AG08396 (cell line): Measurements from ENCODE around the gene NEURL1.
"Not testable (repeated sequence)": the region's sequence is repeated elsewhere in the genome, so short reads cannot be mapped to it uniquely, and the experiment has no call there.

Source experiments
- DNase-seq: peaks from one replicate; pipeline ENCODE4 v3.0.0; 2012; ENCODE audit warnings: low spot score, mixed read lengths

NEURL1 gene

DNA sequence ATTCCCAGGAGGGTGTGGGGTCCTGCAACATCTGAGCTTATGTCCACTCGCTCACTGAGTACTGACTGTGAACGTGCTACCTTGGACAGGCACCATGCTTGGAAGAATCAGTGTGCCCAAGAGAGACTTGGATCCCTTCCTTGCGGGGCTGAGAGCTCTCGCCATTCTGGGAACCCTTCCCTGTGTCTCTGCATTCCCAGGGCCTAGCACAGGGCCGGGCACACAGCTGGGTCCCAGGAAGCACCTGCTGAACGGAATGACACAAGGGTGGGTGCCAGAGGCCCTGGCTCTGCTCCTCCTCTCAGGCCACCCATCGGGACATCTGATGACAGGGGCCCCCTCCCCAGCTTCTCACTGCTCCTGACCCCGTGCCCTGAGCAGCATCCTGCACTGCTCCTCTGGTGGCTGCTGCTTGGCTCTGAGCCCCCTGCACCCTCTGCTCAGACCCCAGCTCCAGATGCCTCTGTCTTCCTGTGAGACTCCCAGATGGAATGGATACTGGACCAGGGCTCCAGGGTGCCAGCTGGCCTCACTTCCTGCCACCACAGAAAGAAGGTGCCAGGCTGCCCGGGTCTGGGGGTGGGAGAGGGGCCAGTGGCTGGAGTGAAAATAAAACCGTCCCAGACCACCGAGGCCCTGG is 129.6 kb downstream of the NEURL1 start:
- no peak for DNase-seq

DNA sequence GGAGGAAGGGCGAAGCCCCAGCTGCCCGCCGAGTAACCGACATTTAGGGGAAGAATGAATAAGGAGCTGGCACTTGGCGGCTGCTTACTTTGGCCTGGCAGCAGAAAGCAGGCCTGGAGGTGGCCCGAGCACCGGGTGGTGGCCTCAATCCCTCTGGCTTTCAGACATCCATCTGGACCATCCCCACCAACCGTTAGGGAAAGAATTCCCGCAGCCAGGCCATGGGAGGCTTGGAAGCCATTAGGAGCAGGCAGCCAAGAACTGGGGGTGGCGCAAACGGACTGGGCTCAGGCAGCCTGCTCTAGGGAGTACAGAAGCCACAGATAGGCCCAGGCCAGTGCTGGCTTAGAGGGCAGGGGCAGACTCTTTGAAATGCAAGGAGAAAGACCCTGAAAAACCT is 132.7 kb downstream of the NEURL1 start:
- no peak for DNase-seq

DNA sequence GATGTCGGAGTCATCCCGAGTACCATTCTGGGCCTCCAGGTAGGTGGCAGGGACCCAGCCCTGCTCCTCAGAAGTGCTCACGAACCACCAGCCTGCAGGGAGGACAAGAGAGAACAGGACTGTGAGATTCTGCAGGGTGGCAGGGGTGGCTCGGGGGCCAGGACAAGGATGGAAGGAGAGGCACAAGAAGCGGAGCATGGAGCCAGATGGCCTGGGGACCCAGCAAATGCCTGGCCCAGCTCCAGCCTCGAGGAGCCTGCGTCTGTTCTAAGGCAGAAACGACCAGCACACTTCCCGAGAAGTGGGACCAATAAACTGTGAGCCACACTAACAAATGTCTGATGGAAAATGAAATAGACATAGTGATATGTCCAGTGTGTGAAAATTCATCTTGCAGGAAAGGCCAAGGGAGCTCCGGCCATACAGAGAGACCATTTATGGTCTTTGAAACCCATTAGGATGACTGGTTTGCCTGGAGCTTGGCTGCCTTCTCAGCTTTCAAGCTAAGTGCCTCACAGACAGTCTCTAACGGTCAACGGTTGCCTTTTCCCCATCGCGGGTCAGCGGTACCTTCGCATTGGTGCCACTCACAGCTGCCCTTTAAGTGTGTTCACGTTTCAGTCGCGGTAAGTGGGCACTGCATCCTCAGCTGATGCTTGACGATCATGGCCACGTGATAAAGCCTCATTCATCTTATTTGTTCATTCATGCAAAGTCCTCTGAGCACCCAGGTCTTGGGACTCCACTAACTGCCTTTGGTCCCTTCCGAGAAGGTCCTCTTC is 133.8 kb downstream of the NEURL1 start:
- no peak for DNase-seq

DNA sequence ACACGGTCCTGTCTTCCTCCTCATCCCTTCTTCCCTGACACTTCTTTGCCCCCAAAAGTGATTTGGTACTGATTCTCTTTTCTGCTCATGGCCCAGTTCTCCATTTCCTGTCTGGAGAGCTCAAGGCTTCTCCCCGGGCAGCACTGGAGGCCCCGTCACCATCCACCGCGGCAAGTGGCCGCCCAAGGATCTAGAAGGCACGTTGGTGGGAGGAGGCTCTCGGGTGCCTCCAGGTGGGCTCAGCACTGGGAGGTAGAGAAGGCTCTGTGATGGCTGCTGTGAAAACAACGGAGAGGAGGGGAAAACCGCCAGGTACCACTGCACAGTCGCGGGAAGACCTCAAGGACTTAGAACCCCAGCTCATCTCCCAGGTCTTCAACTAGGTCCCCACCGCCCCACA is 134.4 kb downstream of the NEURL1 start:
- no peak for DNase-seq

DNA sequence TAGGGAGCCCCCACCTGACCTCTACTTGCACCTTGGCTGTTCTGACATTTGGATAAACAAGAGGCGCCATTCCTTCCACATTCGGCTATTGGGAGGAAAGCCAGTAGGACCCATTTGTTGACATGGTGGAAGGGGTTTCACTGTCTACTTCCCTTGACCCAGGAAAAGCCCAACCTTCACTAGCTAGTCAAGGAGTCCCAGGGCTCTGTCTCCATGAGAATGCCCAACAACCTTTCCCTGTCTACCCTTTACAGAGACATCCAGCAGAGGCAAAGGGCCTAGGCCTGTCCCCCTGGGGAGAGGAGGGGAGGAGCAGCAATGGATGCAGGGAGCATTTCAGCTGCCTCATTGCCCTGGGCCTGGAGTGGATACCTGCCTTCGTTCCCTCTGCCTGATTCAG is 136.1 kb downstream of the NEURL1 start:
- no peak for DNase-seq

DNA sequence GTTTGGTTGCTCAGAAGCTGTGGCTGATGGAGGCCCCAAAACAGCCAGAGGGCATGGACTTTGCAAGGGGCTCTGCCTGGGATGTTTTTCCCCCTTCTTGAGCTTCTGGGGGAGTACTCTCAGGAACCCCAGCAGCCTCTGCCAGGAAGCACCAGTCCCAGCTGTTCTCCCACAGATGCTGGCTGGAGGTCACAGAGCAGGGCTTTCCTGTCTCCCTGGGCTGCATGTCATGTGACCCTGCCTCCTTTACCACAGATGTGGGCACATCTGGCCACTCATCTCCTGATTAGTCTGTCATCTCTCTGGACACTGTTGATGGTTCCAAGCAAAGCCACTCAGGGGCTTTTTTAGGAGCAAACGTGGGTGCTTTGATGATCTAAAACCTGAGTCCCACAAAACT is 136.7 kb downstream of the NEURL1 start:
- no peak for DNase-seq

DNA sequence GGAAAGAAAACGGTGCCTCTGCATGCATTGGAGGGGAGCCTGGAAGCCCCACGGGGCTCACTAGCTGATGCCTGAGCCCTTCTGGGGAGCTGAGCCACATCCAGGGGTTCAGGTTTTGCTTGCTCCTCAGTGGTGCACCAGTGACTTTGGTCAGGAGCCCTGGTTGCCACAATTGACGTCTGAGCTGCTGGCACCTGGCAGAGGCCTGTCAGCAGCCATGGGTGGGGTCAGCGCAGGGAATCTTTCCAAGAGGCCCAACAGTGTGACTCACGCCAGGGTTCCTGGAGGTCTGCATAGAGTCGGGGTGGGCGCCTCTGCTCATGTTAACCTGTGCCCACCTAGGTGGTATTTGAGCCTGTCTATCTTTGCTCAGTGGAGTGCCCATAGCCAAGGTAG is 138.7 kb downstream of the NEURL1 start:
- no peak for DNase-seq

DNA sequence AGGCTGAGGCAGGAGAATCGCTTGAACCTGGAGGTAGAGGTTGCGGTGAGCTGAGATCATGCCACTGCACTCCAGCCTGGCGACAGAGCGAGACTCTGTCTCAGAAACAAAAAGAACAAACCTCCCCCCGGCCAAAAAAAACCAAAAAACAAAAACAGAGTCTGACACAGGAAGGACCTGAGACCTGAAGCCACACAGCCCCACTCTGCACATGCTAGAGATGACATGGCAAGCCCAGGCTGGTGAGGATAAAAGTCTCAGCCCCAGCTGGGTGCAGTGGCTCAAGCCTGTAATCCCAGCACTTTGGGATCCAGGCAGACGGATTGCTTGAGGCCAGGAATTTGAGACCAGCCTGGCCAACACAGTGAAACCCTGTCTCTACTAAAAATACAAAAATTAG is 139.4 kb downstream of the NEURL1 start:
- not testable (repeated sequence) for DNase-seq

DNA sequence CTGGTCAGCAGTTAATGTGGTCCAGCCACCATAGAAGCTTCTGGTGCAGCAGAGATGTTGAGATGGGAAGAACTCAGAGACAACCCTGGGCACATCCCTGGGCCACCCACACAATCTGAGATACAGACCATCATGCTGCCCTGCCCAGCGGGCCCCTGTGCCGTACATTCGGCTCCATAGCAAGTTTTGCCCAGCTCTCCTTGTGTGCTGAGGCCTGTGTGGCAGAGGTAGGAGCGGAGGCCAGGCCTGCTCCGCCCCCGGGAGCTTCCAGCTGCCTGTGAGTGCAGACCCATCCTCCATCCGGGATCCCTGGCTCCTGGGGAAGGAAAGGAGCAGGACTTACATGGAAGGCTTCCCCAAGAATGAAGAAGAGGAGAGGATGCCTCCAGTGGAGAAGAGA is 140.3 kb downstream of the NEURL1 start:
- no peak for DNase-seq

DNA sequence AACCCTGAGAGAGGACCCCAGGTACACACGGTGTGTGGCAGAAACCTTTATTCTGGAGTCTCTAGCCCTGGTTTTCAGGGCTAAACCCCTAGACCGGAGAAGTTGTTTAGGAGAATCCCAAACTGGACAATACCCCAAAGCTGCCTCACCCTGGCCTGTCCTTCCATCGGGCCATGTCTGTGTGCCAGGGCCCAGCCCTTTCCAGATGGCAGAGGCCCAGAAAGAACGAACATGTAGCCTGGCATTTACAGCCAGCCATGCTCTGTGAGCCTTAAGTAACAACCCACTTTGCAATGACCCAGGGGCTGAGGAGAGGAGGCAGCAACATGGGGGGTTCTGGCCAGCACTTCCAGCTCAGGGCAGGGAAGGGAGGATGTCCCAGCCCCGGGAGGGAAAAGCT is 142.1 kb downstream of the NEURL1 start:
- no peak for DNase-seq

DNA sequence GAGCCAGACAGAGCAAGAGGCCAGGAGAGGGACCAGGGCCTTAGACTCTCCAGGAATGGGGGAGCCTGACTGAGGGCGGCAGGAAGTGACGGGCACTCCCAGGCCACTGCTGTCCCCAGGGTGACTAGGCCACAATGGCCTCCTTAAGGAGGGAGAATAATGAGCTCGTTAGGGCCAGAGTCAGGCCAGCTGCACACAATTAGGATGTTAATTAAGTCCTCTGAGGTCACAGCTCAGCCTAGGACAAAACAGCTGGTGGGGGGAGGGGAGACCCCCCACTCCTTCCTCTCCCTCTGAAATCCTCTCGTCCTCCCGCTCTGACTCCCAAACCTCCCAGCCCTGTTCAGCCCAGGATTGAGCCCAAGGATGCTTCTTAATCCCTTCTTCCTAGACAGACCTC is 143.0 kb downstream of the NEURL1 start:
- DNase-seq = no peak

DNA sequence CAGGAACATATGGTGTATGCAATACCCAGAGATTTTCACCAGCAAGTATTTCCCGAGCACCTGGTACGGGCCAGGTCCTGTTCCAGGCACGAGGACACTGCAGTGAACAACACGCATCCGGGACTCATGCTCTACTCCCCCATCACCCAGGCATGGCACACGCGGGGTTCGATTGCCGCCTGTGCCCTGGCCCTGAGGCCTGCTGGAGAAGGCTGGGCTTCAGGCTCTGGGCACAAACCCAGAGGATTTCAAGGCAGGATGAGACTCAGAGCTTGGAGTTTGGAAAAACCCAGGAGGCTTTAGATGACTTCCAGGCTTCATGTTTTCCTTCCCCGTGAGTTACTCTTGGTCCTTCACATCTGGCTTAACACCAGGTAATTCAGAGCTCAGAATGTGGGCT is 143.5 kb downstream of the NEURL1 start:
- no peak for DNase-seq

DNA sequence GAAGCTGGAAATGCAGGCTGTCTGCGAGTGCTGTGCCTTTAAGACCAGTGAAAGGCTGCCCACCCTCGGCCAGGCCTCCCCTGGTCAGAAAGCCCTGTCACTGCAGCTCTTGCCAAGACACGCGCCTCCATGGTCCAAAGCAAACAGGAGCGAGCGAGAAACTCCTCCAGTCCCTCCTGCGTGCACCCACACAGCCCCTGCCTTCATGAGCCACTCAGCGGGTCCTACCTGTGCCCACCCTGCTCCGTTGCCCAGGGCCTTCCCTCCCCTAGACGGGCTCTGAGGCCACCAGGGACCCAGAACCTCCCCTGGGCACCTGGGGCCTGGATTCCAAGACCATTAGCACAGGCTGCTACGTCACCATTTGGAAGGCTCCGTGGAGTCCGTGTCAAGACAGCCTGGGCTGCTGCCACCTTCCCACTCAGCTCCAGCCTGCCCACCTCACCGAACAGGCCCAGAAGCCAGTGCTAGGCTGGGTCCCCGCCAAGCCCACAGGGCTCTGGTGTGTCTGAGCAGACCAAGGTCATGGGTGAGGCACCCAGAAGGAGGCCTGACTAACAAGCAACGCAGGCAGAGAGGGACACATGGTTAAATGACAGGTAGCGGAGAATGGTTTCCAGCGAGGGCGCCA is 144.5 kb downstream of the NEURL1 start:
- DNase-seq = peak; percentile 57

DNA sequence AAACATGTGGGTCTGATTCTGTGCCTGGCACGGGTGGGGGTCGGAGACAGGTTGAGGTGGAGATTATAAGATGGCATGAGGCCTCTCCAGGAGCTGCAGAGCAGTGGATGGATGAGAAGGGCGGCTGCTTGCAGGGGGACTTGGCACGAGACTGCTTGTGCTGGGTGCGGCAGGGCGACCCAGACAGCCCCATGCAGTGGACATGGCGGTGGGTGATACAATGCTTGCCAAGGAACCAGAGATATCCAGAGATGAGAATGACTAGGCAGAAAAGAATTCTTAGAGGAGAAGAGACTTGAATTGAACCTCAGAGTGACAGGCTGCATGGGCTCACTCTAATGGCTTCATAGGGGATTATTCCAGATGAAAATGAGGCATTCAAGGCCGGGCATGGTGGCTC is 145.4 kb downstream of the NEURL1 start:
- DNase-seq = no peak

DNA sequence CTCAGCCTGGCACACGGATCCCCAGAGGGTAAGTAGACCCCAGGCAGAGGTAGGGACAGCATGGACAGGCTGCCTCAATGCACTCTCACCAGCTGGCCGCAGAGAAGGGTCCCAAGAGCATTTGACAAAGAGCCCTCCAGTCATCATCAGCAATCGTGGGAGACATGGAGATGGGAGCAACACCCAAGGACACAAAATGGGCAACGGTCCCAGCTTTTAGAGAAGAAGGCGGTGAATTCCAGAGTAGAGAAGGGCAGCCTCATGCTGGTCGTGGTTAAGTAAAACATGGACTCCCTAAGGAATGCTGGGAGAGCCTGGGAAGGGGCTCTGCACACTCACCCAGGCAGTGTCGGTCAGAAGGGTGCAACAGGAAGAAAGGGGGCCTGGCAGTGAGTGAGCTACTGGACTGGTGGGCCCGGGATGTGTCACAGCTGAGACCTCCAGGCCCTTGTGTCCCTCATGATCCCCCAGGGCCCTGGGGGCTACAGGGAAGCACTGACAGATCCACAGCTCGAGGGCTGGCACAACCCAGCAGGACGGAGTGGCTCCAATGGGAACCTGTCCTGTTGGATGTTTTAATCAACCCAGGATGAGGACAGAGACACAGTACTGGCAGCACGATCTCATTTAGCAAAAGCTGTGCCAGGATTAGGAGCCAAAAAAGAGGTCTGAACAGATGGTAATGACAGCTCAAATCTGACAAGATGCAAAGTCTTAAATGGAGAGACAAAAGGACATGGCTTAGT is 147.1 kb downstream of the NEURL1 start:
- DNase-seq = no peak

DNA sequence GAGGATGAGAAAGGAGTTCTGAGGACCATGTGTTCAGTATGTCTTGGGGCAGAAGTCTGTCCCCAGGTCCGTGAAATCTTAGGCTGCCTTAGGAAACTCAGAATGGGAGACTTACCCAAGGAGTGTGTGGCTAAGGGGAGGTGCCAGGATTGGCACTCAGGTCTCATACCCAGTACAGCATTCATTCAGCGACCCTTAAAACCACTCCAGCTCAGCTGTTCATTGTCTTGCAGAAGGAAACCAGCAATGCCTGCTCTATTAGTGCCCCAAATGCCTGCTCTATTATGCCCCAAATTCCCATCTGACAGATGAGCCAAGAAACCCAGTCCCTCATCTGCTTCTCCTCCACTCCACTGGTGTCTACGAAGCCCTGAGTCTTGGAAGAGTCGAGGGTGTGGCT is 147.8 kb downstream of the NEURL1 start:
- DNase-seq = no peak
